Measurements from ENCODE around the gene SRSF2.

Gene SRSF2

GRCh38 chr17:76757256-76757655 is 20.1 kb upstream of the SRSF2 start:
- H3K79me1 ChIP-seq (ENCODE audit: low read depth, low read length), result no peaks in the 10 kb centered on the region
- peaks cover 0 to 5% of the 10 kb centered on the region in 2 donors for H3K9me3 ChIP-seq (replicated peaks in 1 of 2; ENCODE audit: control insufficient read depth in 2 of 2, insufficient read depth in 1 of 2, low read depth in 1 of 2, low read length in 2 of 2)
- H3K23ac ChIP-seq (ENCODE audit: low read depth, low read length, poor library complexity), result no peak overlapping the region
- no peak overlapping the region for H4K91ac ChIP-seq (ENCODE audit: low read depth, low read length, poor library complexity)
- DNase-seq (ENCODE audit: low spot score), result no peak
- no peaks in the 10 kb centered on the region for H3K27me3 ChIP-seq (ENCODE audit: control insufficient read depth in 3 of 3, insufficient read depth in 3 of 3, low read depth in 1 of 3, low read length in 3 of 3)
- no peak overlapping the region for H3K4me2 ChIP-seq (ENCODE audit: insufficient read depth, low read length, poor library complexity, severe bottlenecking)
- no peak overlapping the region for H2BK12ac ChIP-seq (ENCODE audit: low read length)
- H3K27ac ChIP-seq (replicated peaks; ENCODE audit: low read length), result no peak overlapping the region
- no peak overlapping the region for H2BK15ac ChIP-seq (ENCODE audit: low read length)
- no peak overlapping the region for H2AK5ac ChIP-seq (ENCODE audit: low read depth, low read length)
- H3K4me3 ChIP-seq (ENCODE audit: low read length in 2 of 2), result no peak overlapping the region
- no peak overlapping the region for H3K4ac ChIP-seq (ENCODE audit: low read length)
- H3K18ac ChIP-seq (ENCODE audit: low read length), result no peak overlapping the region
- no peak overlapping the region for H2AFZ ChIP-seq (ENCODE audit: low read length)
- peaks cover 2 to 24% of the 10 kb centered on the region in 2 donors for H3K36me3 ChIP-seq (replicated peaks in 1 of 2; ENCODE audit: control insufficient read depth in 2 of 2, insufficient read depth in 2 of 2, low read length in 2 of 2)
- no peak overlapping the region for H3K9ac ChIP-seq (ENCODE audit: low read depth, low read length, poor library complexity)
- H2BK120ac ChIP-seq (ENCODE audit: low read depth, low read length), result no peak overlapping the region
- H4K8ac ChIP-seq (ENCODE audit: low read depth, low read length), result no peak overlapping the region
- WGBS, 2 donors (ENCODE audit: extremely low coverage in 2 of 2, insufficient read length in 2 of 2, insufficient replicate concordance in 1 of 2), result no CpG with 5 or more reads among the region's 5 CpGs
- no peaks in the 10 kb centered on the region for H3K4me1 ChIP-seq (ENCODE audit: control insufficient read depth in 2 of 2, insufficient read depth in 1 of 2, low read depth in 1 of 2, low read length in 2 of 2)
- no peak overlapping the region for H3K14ac ChIP-seq (ENCODE audit: low read length)
- no peak overlapping the region for H2BK5ac ChIP-seq (ENCODE audit: low read length)

DNA sequence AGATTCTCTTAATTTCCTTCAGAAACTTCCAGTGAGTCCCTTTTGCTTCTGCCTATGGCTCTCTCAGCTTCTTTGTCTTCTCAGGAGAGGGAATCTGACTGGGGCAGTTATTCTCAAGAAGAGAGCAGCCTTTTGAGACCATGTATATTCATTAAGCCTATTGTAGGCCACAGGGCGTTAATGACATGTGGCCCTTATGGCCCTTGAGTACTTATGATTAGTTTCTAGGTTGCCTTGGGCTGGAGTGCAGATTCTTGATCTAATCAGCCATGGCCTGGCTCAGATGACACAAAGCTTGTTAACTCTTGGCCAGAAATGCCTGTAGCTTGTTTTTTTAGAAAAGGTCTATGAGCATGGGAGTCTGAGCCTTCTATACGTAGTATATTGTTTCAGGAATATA is 18.2 kb upstream of the SRSF2 start:
- no peak for DNase-seq (ENCODE audit: low spot score)
- H2BK120ac ChIP-seq (ENCODE audit: low read depth, low read length), result no peak overlapping the region
- no CpG with 5 or more reads among the region's 2 CpGs for WGBS, 2 donors (ENCODE audit: extremely low coverage in 2 of 2, insufficient read length in 2 of 2, insufficient replicate concordance in 1 of 2)

DNA sequence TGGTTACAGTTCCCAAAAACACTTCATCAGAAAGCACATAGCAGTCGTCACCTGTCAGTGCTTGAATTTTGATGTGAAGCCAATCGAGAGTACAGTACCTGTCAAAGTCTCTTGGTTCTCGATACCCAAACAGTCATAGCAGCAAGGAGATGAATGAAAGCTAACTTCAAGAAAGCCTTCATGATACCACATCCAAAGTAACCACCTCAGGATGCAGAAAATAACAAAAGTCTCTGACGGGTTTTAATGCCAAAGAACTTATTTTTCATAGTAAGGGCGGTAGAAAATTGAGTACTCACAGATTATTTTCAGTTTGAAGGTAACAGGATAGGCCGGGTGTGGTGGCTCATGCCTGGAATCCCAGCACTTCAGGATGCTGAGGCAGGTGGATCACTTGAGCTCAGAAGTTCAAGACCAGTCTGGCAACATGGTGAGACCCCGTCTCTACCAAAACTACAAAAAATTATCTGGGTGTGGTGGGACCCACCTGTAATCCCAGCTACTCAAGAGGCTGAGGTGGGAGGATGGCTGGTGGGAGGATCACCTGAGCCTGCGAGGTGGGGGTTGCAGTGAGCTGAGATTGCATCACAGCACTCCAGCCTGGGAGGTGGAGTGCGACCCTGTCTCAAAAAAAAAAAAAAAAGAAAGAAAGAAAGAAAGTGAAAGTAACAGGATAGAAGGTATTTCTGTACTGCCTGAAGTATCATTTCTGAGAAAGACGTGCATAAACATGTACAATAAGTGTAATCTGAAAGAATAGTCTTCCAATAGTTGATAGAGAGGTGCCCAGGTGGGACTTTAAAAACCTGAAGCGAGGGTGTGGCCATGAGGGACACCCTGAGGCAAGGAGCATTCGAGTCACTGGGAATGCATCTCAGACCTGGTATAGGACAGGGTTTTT is 16.2 kb upstream of the SRSF2 start:
- no peak overlapping the region for H2BK15ac ChIP-seq (ENCODE audit: low read length)
- no peak overlapping the region for H3K4me2 ChIP-seq (ENCODE audit: insufficient read depth, low read length, poor library complexity, severe bottlenecking)
- no peak overlapping the region for H3K27ac ChIP-seq (replicated peaks; ENCODE audit: low read length)
- H2BK12ac ChIP-seq (ENCODE audit: low read length), result no peak overlapping the region
- no peak overlapping the region for H2AFZ ChIP-seq (ENCODE audit: low read length)
- WGBS, 2 donors (ENCODE audit: extremely low coverage in 2 of 2, insufficient read length in 2 of 2, insufficient replicate concordance in 1 of 2), result no CpG with 5 or more reads among the region's 12 CpGs
- DNase-seq (ENCODE audit: low spot score), result no peak
- H3K14ac ChIP-seq (ENCODE audit: low read length), result no peak overlapping the region
- no peaks in the 10 kb centered on the region for H3K4me1 ChIP-seq (ENCODE audit: control insufficient read depth in 2 of 2, insufficient read depth in 1 of 2, low read depth in 1 of 2, low read length in 2 of 2)
- no peak overlapping the region for H3K9ac ChIP-seq (ENCODE audit: low read depth, low read length, poor library complexity)
- H3K36me3 ChIP-seq (replicated peaks in 1 of 2; ENCODE audit: control insufficient read depth in 2 of 2, insufficient read depth in 2 of 2, low read length in 2 of 2), result peaks cover 2 to 30% of the 10 kb centered on the region in 2 donors
- H3K79me1 ChIP-seq (ENCODE audit: low read depth, low read length), result no peaks in the 10 kb centered on the region
- H2BK120ac ChIP-seq (ENCODE audit: low read depth, low read length), result no peak overlapping the region
- H3K27me3 ChIP-seq (ENCODE audit: control insufficient read depth in 3 of 3, insufficient read depth in 3 of 3, low read depth in 1 of 3, low read length in 3 of 3), result no peaks in the 10 kb centered on the region
- H3K4me3 ChIP-seq (ENCODE audit: low read length in 2 of 2), result no peak overlapping the region
- H2AK5ac ChIP-seq (ENCODE audit: low read depth, low read length), result no peak overlapping the region
- H4K8ac ChIP-seq (ENCODE audit: low read depth, low read length), result no peak overlapping the region
- H3K18ac ChIP-seq (ENCODE audit: low read length), result no peak overlapping the region
- H3K23ac ChIP-seq (ENCODE audit: low read depth, low read length, poor library complexity), result no peak overlapping the region
- no peak overlapping the region for H3K4ac ChIP-seq (ENCODE audit: low read length)
- no peak overlapping the region for H4K91ac ChIP-seq (ENCODE audit: low read depth, low read length, poor library complexity)
- no peak overlapping the region for H2BK5ac ChIP-seq (ENCODE audit: low read length)
- no peaks in the 10 kb centered on the region for H3K9me3 ChIP-seq (replicated peaks in 1 of 2; ENCODE audit: control insufficient read depth in 2 of 2, insufficient read depth in 1 of 2, low read depth in 1 of 2, low read length in 2 of 2)

More for the DNA sequence above, 18.2 kb upstream of the SRSF2 start:
- Histone ChIP-seq H4K91ac (ENCODE audit: low read depth, low read length, poor library complexity) (no peak overlapping the region), H3K4me1 (ENCODE audit: control insufficient read depth in 2 of 2, insufficient read depth in 1 of 2, low read depth in 1 of 2, low read length in 2 of 2) (no peaks in the 10 kb centered on the region), H3K4me3 (ENCODE audit: low read length in 2 of 2) (no peak overlapping the region), H3K4ac (ENCODE audit: low read length) (no peak overlapping the region), H3K27me3 (ENCODE audit: control insufficient read depth in 3 of 3, insufficient read depth in 3 of 3, low read depth in 1 of 3, low read length in 3 of 3) (no peaks in the 10 kb centered on the region), H3K18ac (ENCODE audit: low read length) (no peak overlapping the region), H2BK12ac (ENCODE audit: low read length) (no peak overlapping the region), H3K27ac (replicated peaks; ENCODE audit: low read length) (no peak overlapping the region), H4K8ac (ENCODE audit: low read depth, low read length) (no peak overlapping the region), H3K79me1 (ENCODE audit: low read depth, low read length) (no peaks in the 10 kb centered on the region), H3K9me3 (replicated peaks in 1 of 2; ENCODE audit: control insufficient read depth in 2 of 2, insufficient read depth in 1 of 2, low read depth in 1 of 2, low read length in 2 of 2) (peaks cover 0 to 5% of the 10 kb centered on the region in 2 donors), H2AFZ (ENCODE audit: low read length) (no peak overlapping the region), H3K4me2 (ENCODE audit: insufficient read depth, low read length, poor library complexity, severe bottlenecking) (no peak overlapping the region), H2BK15ac (ENCODE audit: low read length) (no peak overlapping the region), H3K36me3 (replicated peaks in 1 of 2; ENCODE audit: control insufficient read depth in 2 of 2, insufficient read depth in 2 of 2, low read length in 2 of 2) (peaks cover 2 to 30% of the 10 kb centered on the region in 2 donors), H2BK5ac (ENCODE audit: low read length) (no peak overlapping the region), H3K14ac (ENCODE audit: low read length) (no peak overlapping the region), H3K23ac (ENCODE audit: low read depth, low read length, poor library complexity) (no peak overlapping the region), H2AK5ac (ENCODE audit: low read depth, low read length) (no peak overlapping the region), H3K9ac (ENCODE audit: low read depth, low read length, poor library complexity) (no peak overlapping the region)

DNA sequence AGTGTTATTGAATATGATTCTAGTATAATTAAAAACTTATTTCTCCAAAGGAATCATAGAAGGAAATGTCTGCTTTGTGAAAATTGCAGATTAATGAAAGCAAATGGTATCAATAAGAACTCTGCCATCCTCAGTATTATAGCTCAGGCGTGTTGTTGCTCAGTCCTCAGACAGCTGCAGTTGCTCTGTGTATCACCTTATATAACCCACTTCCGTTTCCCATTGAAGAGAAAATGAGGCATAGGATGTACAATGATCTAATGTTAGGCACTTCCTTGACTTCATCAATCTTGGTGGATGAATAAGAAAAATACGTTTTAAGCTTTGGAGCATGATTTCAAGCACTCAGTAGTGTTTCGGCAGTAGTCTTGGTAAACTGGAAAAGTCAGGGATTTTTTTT is 14.9 kb upstream of the SRSF2 start:
- no peak overlapping the region for H3K4me3 ChIP-seq (ENCODE audit: low read length in 2 of 2)
- no peak overlapping the region for H3K14ac ChIP-seq (ENCODE audit: low read length)
- H3K27me3 ChIP-seq (ENCODE audit: control insufficient read depth in 3 of 3, insufficient read depth in 3 of 3, low read depth in 1 of 3, low read length in 3 of 3), result no peaks in the 10 kb centered on the region
- H4K91ac ChIP-seq (ENCODE audit: low read depth, low read length, poor library complexity), result no peak overlapping the region
- no peaks in the 10 kb centered on the region for H3K9me3 ChIP-seq (replicated peaks in 1 of 2; ENCODE audit: control insufficient read depth in 2 of 2, insufficient read depth in 1 of 2, low read depth in 1 of 2, low read length in 2 of 2)
- no peak overlapping the region for H3K4ac ChIP-seq (ENCODE audit: low read length)
- no peak overlapping the region for H3K27ac ChIP-seq (replicated peaks; ENCODE audit: low read length)
- no peak for DNase-seq (ENCODE audit: low spot score)
- H3K79me1 ChIP-seq (ENCODE audit: low read depth, low read length), result no peaks in the 10 kb centered on the region
- H3K23ac ChIP-seq (ENCODE audit: low read depth, low read length, poor library complexity), result no peak overlapping the region
- H2BK5ac ChIP-seq (ENCODE audit: low read length), result no peak overlapping the region
- no peak overlapping the region for H4K8ac ChIP-seq (ENCODE audit: low read depth, low read length)
- H2BK120ac ChIP-seq (ENCODE audit: low read depth, low read length), result no peak overlapping the region
- H3K4me1 ChIP-seq (ENCODE audit: control insufficient read depth in 2 of 2, insufficient read depth in 1 of 2, low read depth in 1 of 2, low read length in 2 of 2), result no peaks in the 10 kb centered on the region
- no peak overlapping the region for H3K4me2 ChIP-seq (ENCODE audit: insufficient read depth, low read length, poor library complexity, severe bottlenecking)
- no peak overlapping the region for H2BK15ac ChIP-seq (ENCODE audit: low read length)
- WGBS, 2 donors (ENCODE audit: extremely low coverage in 2 of 2, insufficient read length in 2 of 2, insufficient replicate concordance in 1 of 2), result no CpG with 5 or more reads among the region's 4 CpGs
- H3K18ac ChIP-seq (ENCODE audit: low read length), result no peak overlapping the region
- peaks cover 1 to 27% of the 10 kb centered on the region in 2 donors for H3K36me3 ChIP-seq (replicated peaks in 1 of 2; ENCODE audit: control insufficient read depth in 2 of 2, insufficient read depth in 2 of 2, low read length in 2 of 2)
- no peak overlapping the region for H2AK5ac ChIP-seq (ENCODE audit: low read depth, low read length)
- no peak overlapping the region for H2BK12ac ChIP-seq (ENCODE audit: low read length)
- H2AFZ ChIP-seq (ENCODE audit: low read length), result no peak overlapping the region
- no peak overlapping the region for H3K9ac ChIP-seq (ENCODE audit: low read depth, low read length, poor library complexity)
